H1 (cell line): ENCODE data around the gene GAB2.

Source experiments
- BRCA1 ChIP-seq: IDR thresholded peaks from 2 replicates; pipeline ENCODE4 v1.6.1; 2012; ENCODE audit warnings: low read depth, low read length, improper control_type of control experiment
- CHD1 ChIP-seq: IDR thresholded peaks from 2 replicates; pipeline ENCODE4 v1.6.1; 2012; ENCODE audit warnings: low read depth, low read length, improper control_type of control experiment
- EGR1 ChIP-seq: IDR thresholded peaks from 2 replicates; pipeline ENCODE4 v1.6.1; 2011; ENCODE audit warnings: low read depth, low read length, borderline replicate concordance
- EP300 ChIP-seq, 2 experiments: IDR thresholded peaks; 1 replicate in 1 of 2; 2 replicates in 1 of 2; pipeline ENCODE4 v1.6.1; 2011 to 2012; ENCODE audit warnings: low read depth in 2 of 2, low read length in 2 of 2, mild to moderate bottlenecking in 2 of 2, borderline replicate concordance in 1 of 2, inconsistent platforms in 1 of 2, moderate library complexity in 1 of 2
- FOSL1 ChIP-seq: IDR thresholded peaks from 2 replicates; pipeline ENCODE4 v1.6.1; 2011; ENCODE audit warnings: mild to moderate bottlenecking, low read depth, low read length, moderate library complexity; ENCODE audit not compliant: insufficient read depth
- NANOG ChIP-seq: IDR thresholded peaks from 2 replicates; pipeline ENCODE4 v1.6.1; 2011; ENCODE audit warnings: low read length, low read depth, mild to moderate bottlenecking, inconsistent platforms; ENCODE audit not compliant: insufficient read depth, poor library complexity, severe bottlenecking
- POLR2A ChIP-seq, 2 experiments: IDR thresholded peaks; 1 replicate in 1 of 2; 2 replicates in 1 of 2; pipeline ENCODE4 v1.6.1; 2011; ENCODE audit warnings: low read depth in 2 of 2, low read length in 2 of 2, mild to moderate bottlenecking in 2 of 2; ENCODE audit errors: control extremely low read depth in 1 of 2
- POLR2AphosphoS5 ChIP-seq: IDR thresholded peaks from 2 replicates; pipeline ENCODE4 v1.6.1; 2011; ENCODE audit warnings: low read depth, low read length
- RAD21 ChIP-seq, 2 experiments: IDR thresholded peaks in 1 of 2; conservative IDR thresholded peaks in 1 of 2; 2 replicates each; pipeline ENCODE4 v1.6.1; 2011; ENCODE audit warnings: low read depth in 2 of 2, low read length in 2 of 2, improper control_type of control experiment in 1 of 2, inconsistent platforms in 1 of 2, mild to moderate bottlenecking in 1 of 2, moderate library complexity in 1 of 2
- RNF2 ChIP-seq: fragments of 200-900, 300-1000 bp; sonication (generic); IDR thresholded peaks from 2 replicates; pipeline ENCODE4 v1.7.1; 2016; ENCODE audit warnings: borderline replicate concordance, low read depth, mild to moderate bottlenecking, antibody characterized with exemption, low read length; ENCODE audit not compliant: poor library complexity, severe bottlenecking; ENCODE audit errors: missing control alignments
- ZNF274 ChIP-seq: IDR thresholded peaks from 2 replicates; pipeline ENCODE4 v1.7.0; 2012; ENCODE audit warnings: low read length, borderline replicate concordance; ENCODE audit errors: extremely low read depth
- TF ChIP-seq, protein P1 (sequence below), 3 experiments: IDR thresholded peaks; 1 replicate in 2 of 3; 2 replicates in 1 of 3; pipeline versions ENCODE4 v1.5.1 to v1.6.1; 2011; ENCODE audit warnings: low read length in 3 of 3, mild to moderate bottlenecking in 3 of 3, inconsistent platforms in 2 of 3, low read depth in 1 of 3, moderate library complexity in 1 of 3; ENCODE audit not compliant: insufficient read depth in 1 of 3; ENCODE audit errors: control extremely low read depth in 1 of 3

- TF ChIP-seq, protein P1, sequence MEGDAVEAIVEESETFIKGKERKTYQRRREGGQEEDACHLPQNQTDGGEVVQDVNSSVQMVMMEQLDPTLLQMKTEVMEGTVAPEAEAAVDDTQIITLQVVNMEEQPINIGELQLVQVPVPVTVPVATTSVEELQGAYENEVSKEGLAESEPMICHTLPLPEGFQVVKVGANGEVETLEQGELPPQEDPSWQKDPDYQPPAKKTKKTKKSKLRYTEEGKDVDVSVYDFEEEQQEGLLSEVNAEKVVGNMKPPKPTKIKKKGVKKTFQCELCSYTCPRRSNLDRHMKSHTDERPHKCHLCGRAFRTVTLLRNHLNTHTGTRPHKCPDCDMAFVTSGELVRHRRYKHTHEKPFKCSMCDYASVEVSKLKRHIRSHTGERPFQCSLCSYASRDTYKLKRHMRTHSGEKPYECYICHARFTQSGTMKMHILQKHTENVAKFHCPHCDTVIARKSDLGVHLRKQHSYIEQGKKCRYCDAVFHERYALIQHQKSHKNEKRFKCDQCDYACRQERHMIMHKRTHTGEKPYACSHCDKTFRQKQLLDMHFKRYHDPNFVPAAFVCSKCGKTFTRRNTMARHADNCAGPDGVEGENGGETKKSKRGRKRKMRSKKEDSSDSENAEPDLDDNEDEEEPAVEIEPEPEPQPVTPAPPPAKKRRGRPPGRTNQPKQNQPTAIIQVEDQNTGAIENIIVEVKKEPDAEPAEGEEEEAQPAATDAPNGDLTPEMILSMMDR (IDR thresholded peaks at IDR 0.05; ENCODE audit: control extremely low read depth in 1 of 3, insufficient read depth in 1 of 3, low read depth in 1 of 3, low read length in 3 of 3), result no peak
- TF ChIP-seq ZNF274 (no peak), EP300 (IDR thresholded peaks at IDR 0.05; ENCODE audit: borderline replicate concordance in 1 of 2, low read depth in 2 of 2, low read length in 2 of 2) (no peak), NANOG (no peak), POLR2AphosphoS5 (no peak), RAD21 (IDR thresholded peaks at IDR 0.05 in 1 of 2, conservative IDR thresholded peaks at IDR 0.05 in 1 of 2; ENCODE audit: low read depth in 2 of 2, low read length in 2 of 2) (no peak), RNF2 (no peak), POLR2A (IDR thresholded peaks at IDR 0.05; ENCODE audit: control extremely low read depth in 1 of 2, low read depth in 2 of 2, low read length in 2 of 2) (no peak), BRCA1 (no peak), EGR1 (no peak), CHD1 (no peak), FOSL1 (no peak)
Observed at GRCh38 chr11:78349114-78349513, 68.5 kb downstream of the GAB2 start.
